Posterior cingulate gyrus (tissue), 11 donors: ENCODE data around the gene DTNBP1.

ENCODE experiments used
- DNase-seq, 10 donors: peaks; one replicate each; pipeline versions ENCODE4 v3.0.0 to v3.0.0-alpha.2; 2020 to 2021; ENCODE audit warnings: mixed read lengths in 3 of 10
- intact Hi-C: fragments of 100-400 bp; cut with DNase I; formaldehyde crosslinking; loops from one replicate; pipeline ENCODE4 v1.15.1; 2023

The DTNBP1 gene

DNA sequence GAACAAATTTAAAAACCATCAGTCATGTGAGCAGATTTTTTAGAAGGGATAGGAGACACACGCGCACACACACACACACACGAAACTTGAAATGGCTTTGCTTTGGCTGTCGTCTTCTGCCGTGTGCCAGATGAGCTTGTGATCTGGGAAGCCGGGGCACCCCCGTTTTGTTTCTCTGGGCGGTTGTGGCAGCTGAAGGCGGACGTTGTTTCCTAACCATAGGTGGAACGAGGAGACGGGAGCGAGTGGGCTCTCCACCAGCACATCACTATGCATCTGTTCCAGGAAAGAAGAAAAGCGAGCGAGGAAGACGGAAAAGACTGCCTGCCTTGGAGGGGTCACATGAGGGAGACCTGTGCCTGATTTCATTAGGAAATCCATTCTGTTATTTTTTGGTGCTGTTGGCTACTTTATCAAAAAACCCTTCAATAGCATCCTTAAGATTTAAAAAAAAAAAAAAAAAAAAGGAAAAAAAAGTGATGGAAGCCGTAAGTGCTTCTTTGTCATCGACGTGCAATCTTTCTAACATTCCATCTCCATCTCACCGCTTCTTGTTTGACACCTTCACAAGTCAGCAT lies 142.1 kb downstream of the DTNBP1 start:
- DNase-seq, result peak in 2 of 10 donors; percentile 9 to 68
- intact Hi-C loops, result no loop called here

DNA sequence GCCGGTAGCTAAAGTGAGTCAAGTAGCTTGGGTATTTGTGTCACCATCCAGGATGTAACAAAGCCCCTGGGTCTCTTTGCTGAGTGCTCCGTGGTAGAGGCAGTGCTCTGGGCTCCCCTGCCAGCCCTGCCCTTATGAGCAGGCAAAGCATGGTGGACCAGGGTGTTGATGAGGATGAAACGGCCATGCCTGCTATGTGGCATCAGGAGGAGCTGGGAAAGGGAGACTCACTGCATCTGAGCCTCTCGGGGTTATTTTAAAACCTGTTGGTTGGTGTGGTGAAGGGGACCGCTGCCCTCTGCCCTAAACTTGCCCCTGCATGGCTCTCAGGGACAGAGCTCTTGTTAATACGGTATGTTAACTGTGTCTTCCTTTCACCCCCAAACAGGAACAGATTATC lies 143.1 kb downstream of the DTNBP1 start:
- intact Hi-C loops, result loop anchor here (5.0 kb wide), 1 partner anchor 103 kb away; no protein-coding TSS in a partner anchor
- peak in 1 of 10 donors; percentile 24 for DNase-seq

DNA sequence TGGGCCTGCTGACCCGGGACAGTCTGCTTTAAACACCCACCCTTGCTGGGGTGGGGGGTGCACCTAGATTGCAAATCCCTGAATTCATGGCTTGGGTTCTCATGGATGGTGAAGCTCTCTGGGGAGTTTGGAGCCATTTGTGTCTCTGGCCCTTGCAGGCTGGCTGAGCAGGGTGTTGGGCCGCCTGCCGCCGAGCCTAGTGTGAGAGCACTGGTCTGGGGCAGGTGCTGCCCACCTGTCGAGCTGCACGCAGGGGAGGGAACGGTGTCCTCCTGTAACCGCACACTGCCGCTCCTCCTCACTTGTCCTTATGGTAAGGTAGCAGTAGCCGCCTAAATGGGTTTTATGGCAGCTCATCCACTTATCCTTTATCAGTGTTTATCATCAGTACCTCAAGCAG lies 143.9 kb downstream of the DTNBP1 start:
- DNase-seq, result peak in 1 of 10 donors; percentile 50
- intact Hi-C loops, result loop anchor here (5.0 kb wide), 1 partner anchor 103 kb away; no protein-coding TSS in a partner anchor

DNA sequence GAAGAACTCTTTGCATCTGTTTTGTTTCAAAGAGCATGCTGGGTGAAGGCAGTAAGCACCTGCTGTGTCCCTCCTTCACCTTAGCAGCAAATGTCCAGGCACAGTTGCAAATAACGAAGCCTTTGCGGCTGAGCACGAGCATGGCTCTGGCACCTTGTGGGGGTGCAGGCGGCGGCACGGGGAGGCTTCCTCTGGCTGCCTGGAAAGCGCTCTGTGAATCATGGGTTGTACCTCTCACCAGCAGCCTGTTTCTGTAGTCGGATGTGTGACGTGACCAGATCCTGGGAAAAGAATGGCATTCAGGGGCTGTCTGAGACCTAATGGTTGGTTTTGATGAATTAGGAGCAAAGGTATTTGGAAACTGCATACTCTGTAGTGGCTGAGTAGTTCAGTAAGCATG lies 144.8 kb downstream of the DTNBP1 start:
- intact Hi-C loops, result loop anchor here (5.0 kb wide), 1 partner anchor 104 kb away; no protein-coding TSS in a partner anchor
- DNase-seq, result peak in 2 of 10 donors; percentile 84 to 88

DNA sequence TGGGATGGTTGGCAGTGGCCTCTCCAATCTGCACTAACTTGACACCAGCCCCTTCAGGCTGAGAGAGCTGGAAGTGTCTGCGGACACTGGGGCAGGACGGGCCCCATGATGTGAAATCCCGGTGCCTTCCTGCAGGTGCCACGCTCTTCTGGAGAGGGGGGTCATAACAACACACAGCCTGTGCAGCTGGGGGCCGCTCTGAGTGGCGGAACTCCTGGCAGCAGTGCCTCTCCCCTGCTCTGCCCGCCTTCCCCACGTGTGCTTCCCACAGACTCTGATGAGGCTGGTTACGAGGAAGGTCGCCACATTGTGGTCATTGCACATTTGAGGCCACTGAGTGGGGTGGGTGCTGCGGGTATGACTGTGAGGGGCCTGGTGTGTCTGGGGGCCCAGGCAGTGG lies 145.2 kb downstream of the DTNBP1 start:
- peak in 2 of 10 donors; percentile 59 to 72 for DNase-seq
- intact Hi-C loops, result loop anchor here (5.0 kb wide), 1 partner anchor 105 kb away; no protein-coding TSS in a partner anchor

DNA sequence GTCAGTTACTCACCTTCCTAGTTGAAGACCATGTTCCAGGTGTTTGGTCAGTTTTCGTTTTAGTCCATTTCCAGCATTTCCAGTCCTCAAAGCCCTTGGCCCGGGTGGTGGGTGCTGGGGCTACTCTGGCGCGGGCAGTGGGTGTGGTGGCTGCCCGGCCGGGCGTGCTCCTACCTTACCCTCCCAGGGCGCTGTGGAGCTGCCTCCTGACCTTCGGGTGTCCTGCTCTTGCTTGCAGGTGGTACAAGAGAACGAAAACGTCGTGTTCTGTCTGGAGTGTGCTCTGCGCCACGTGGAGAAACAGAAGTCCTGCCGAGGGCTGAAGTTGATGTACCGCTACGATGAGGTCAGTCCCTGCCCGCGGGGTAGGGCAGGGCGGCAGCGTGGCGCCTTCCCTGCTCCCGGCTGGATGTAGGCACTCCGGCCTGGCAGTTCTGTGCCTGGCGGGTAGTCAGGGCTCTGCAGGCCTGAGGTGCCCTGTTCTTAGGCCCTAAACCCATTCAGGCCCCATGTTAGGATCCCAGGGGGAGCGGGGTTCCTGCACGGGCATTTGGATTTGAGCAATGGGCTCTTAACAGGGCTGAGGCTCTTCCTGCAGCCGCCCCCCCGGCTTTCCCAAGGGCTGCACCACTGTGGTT lies 145.8 kb downstream of the DTNBP1 start:
- peak in 2 of 10 donors; percentile 48 to 74 for DNase-seq
- intact Hi-C loops, result loop anchor here (5.0 kb wide), 1 partner anchor 105 kb away; no protein-coding TSS in a partner anchor

DNA sequence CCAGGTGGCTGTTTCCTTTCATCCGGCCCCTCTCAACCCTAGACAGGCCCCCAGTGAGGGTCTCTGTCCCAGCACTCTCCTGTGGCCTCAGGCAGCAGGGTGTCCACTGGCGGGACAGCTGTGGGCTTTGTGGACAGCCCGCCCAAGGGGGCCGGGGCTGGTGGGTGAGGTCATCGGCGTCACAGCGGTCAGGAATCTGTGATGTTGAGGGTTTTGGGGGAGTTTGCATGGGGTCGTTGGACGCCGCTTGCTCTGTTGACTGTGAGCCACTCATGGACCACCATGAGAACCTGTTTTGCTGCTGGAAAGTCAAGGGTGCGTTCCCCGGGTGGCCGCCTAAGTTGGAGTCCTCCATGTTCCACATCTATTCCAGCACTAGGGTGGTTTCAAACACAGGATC lies 146.4 kb downstream of the DTNBP1 start:
- intact Hi-C loops, result loop anchor here (5.0 kb wide), 1 partner anchor 106 kb away; no protein-coding TSS in a partner anchor
- DNase-seq, result peak in 1 of 10 donors; percentile 59

DNA sequence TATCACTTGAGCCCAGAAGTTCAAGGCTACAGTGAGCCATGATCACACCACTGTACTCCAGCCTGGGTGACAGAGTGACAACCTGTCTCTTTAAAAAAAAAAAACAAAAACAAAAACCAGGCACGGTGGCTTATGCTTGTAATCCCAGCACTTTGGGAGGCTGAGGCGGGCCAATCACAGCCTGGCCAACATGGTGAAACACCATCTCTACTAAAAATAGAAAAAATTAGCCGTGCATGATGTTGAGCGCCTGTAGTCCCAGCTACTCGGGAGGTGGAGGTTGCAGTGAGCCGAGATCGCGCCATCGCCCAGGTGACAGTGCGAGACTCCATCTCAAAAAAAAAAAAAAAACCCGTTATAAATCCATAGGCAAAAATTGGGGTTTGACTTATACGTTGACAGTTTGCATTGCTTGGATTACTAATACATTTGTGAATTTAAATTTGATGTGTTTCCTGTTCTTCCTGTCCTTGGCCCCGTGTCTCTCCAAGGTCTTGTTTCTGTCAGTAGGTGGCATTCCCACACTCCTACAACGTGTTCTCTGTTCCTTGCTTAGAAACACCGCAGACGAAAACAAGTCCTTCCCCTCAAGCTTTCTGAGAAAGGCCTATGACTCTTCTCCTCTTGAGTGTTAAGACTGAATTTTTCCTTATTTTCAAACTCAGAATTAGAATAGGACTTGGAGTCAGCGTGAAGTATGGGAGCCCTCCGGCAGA lies 147.0 kb downstream of the DTNBP1 start:
- peak in 1 of 10 donors; percentile 62 for DNase-seq
- intact Hi-C loops, result loop anchor here (5.0 kb wide), 1 partner anchor 106 kb away; no protein-coding TSS in a partner anchor

DNA sequence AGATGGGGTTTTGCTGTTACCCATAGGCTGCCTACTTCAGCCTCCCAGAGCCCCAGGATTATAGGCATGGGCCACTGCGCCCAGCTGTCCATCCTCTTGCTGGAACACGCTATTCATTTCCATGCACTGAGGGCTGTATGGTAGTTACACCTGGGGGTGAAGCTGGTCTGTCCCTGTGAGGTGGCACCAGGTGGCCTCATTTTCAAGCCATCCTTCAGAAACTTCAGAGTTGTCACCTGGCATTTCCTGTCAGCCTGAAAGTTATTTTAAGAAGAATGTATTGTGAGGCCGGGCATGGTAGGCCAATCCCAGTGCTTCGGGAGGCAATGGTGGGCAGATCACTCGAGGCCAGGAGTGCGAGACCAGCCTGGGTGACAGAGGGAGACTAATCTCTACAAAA lies 147.6 kb downstream of the DTNBP1 start:
- peak in 1 of 10 donors; percentile 41 for DNase-seq
- intact Hi-C loops, result loop anchor here (5.0 kb wide), 1 partner anchor 107 kb away; no protein-coding TSS in a partner anchor

DNA sequence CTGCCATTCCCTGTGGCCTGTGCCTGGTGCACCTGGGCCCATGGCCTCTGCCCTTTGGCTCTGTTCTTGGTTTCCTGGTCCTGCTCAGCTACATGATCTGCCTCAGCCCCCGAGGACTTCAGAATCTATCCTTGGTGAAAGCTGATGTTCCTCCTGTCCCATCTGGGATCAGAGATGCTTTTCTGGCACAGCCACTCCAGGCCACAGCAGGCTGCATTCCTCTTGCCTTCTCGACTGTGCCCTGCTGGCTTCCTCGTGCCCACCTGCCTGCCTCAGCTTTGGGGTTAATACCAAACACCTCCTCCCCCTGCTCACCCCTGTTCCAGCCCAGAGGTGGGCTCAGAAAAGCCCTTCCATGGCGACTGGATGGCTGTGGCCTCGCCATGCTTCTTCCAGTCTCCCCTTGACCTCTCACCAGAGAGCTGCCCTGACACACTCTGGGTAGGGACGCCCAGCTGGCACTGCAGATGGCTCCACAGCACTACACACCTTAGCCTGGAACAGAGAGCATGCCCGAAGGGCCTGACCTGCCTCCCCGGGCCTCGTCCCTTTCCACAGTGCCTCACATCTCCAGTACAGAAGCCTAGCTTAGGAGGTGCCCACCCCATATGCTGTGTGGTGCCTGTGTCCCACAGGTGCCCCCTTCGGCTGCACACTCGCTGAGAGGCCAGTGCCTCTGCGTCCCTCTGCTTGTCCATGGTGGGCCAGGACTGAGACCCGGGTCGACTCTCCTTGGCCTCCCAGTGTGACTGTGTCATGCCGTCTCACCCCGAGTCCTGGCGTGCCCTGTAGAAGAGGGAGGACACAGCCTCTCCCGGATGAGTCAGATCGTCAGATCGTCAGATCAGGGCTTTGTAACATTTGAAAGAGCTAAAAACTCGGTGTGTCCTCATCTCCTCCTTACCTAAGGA lies 148.8 kb downstream of the DTNBP1 start:
- DNase-seq, result peak in 1 of 10 donors; percentile 61
- intact Hi-C loops, result no loop called here

DNA sequence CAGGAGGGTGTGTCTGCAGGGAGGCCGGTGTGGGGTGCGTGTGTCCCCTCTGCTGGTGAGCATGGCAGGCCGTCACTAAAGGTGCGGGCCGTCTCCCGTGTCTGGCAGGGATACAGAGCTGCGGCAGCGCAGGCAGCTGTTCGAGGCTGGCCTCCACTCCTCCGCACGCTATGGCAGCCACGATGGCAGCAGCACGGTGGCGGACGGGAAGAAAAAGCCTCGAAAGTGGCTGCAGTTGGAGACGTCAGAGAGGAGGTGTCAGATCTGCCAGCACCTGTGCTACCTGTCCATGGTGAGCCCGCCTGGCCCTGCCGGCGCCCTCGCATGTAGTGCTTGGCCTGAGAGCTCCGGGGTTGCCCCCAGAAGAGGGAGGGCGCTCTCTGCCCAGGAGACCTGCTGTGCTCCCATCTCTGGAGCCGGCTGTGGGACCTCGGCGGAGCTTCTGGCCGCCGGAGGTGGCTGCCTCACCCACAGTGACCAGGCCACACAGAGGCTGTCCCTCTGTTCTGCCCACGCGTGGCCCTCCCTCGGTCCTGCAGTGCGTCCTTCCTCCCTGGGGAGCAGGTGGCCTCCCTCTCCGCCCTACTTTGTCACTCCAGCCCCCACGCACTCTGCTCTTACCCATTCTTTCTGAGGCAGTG lies 149.6 kb downstream of the DTNBP1 start:
- intact Hi-C loops, result no loop called here
- peak in 2 of 10 donors; percentile 79 to 80 for DNase-seq

DNA sequence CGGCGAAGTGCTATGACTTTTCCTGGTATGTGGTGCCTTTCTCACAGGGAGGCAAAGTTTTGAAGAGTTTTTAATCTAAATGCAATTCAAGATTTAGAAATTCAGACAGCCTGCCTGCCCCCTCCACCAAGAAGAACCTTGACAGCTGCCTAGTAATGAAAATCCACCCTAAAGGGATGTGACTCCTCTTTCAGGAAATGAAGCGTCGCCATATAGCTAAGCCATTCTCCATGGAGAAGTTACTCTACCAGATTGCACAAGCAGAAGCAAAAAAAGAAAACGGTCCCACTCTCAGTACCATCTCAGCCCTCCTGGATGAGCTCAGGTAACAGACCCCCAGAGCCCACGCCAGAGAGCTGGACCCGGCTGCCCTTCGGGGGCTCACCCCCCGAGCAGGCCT lies 150.1 kb downstream of the DTNBP1 start:
- peak in 1 of 10 donors; percentile 11 for DNase-seq
- intact Hi-C loops, result no loop called here

DNA sequence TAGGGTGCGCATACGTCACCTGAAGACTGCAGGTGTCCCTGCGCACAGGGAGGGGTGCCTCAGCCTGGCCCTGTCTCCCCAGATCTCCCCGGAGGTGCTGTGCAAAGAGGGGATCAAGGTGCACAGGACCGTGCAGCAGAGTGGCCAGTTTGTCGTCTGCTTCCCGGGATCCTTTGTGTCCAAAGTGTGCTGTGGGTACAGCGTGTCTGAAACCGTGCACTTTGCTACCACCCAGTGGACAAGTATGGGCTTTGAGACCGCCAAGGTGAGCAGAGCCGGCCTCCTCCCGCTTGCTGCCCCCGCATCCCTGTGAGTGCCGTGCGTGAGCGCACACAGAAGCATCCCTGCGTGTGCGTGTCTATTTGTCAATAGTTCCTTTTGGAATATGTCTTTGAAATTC lies 150.7 kb downstream of the DTNBP1 start:
- peak in 6 of 10 donors; percentile 57 to 91 (median 74) for DNase-seq
- intact Hi-C loops, result no loop called here

DNA sequence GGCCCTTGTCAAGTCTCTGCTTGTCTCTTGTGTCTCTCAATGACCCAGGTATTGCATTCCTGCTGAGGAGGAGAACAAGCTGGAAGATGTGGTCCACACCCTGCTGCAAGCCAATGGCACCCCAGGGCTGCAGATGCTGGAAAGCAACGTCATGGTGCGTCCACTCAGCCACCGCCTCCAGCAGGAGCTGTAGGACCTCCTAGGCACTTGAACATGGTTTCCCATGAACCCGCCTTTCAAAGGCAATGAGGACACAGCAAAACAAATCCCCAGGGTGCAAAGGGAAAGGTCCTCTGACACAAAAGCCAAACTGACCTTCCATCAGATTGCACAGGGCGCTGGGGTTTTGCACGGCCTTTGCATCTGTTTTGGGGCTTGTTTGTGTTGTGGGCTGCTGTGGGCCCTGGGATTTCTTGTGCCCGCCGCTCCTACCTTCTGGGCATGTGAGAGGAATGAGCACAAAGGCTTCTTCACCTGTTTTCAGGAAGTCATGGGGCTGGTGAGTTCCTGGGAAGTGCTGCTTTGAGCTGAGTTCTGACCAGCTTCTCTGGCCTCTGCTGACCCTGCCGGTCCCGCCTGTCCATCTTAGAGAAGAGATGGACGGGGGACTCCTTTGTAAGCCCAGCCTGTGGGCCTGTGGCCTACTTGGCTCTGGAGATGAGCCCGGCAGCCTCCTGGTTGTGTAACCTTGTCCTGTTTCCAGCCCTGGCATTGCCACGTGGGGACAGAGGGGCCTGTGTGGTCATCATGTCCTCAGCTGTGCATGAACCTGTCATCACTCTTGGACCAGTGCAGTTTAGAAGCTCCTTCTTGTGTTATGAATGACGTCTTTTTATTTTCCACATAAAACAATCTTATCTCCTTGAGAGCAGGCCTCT lies 151.3 kb downstream of the DTNBP1 start:
- intact Hi-C loops, result no loop called here
- peak in 3 of 10 donors; percentile 71 to 85 (median 82) for DNase-seq

DNA sequence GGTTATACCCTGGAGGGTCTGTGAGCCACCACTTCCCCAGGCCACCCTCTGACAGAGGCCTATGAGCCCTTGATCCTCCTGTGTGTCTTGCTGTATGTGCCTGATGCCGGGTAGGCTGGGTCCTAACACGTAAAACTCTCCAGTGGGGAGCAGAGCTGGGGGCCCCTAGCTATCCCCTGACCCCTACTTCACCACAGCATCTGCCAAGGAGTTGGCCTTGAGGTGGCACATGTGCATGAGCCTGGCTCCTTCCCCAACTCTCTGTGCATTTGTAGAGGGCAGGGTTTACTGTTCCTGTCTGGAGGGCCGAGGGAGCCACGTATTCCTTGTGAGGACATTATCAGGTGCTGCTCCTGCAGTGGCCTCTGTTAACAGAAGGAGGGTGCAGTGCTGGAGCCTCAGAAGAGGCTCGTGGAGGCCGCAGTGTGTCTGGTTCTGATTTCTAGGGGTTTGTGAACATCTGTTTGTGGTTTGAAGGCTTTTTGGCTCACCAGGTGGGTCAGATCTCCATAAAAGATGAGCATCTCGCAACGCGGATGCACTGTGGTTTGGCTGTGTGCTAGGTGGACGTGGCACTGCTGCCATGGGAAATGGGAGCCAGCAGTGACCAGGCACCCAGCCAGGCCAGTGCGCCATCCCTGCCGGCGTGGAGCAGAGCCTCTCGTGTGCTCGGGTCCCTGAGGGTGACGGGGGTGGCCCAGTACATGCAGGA lies 152.1 kb downstream of the DTNBP1 start:
- intact Hi-C loops, result no loop called here
- DNase-seq, result peak in 3 of 10 donors; percentile 37 to 70 (median 61)

DNA sequence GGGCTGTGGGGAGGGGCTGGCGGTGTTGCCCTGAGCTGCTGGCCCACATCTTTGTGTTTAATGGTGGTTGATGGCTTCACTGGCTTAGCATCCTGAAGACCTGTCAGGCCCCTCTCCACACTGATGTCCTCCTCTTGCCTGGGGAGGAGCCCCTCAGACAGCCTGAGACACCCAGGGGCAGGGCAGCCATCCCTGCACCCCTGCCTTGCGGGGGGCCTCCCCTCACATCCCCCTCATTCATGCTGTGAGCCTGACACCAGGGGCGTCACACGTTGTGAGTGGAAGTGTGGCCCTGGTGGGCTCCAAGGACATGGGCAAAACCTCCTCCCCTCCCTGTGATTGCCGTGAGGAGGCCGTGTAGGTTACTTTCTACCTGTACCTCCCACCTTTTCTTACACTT lies 152.7 kb downstream of the DTNBP1 start:
- peak in 3 of 10 donors; percentile 20 to 70 (median 42) for DNase-seq
- intact Hi-C loops, result no loop called here

DNA sequence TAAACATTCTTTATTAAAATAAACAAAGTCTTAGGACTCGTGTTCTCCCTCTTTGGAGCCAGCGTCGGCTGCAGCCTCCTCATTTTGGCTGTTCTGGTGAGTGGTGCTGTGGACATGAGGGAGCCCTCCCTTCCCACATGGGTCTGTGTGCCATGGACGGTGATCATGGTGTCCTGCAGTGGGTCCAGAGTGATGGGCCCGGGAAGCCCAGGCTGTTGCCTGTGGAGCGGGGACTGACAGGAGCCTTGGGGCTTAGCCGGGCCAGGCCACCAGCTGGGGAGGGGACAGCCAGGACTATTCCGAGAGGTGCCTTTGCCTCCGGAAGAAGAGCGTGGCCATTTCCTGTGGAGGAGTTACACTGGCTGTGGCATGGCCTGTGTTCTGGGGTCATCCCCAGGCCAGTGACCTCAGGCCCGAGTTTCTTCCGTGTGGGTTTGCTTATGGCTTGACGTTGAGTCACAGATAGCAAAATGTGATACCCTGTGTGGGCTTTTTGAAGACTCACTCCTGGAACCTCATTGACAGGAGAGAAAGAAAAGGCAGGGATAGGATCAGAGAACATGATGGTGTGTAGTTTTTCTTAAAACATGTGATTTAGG lies 153.4 kb downstream of the DTNBP1 start:
- peak in 3 of 10 donors; percentile 60 to 68 (median 61) for DNase-seq
- intact Hi-C loops, result no loop called here
